WTC11 (cell line): ENCODE data around the gene OSBPL10. TPM values are rescaled to one million over a fixed set of nuclear protein-coding genes. Genes with fewer than 3 reads are reported as not detected.

Source experiments
- ATAC-seq: fragments of 200-7000 bp; cut with Tn5 transposase; 2 replicates; pipeline ENCODE4 v1.10.0; 2021; ENCODE audit warnings: mild to moderate bottlenecking, moderate library complexity
- CTCF ChIA-PET: fragments of 300-600 bp; sonication (Branson Sonifier 250); formaldehyde crosslinking; loops from one replicate; lab custom pipeline; 2021; ENCODE audit warnings: antibody characterized with exemption; lab: Charles Lee
- POLR2A ChIA-PET: fragments of 350-600 bp; sonication (Branson Sonifier 250); formaldehyde crosslinking; loops from one replicate; lab custom pipeline; 2021; ENCODE audit warnings: antibody characterized with exemption; lab: Charles Lee
- DNase-seq: peaks from one replicate; pipeline ENCODE4 v3.0.0; 2021; ENCODE audit warnings: low spot score
- H3K27ac Mint-ChIP-seq: 2 replicates; pipeline ENCODE4 v1.8.0; 2021; ENCODE audit warnings: mixed read lengths
- H3K27me3 Mint-ChIP-seq: 2 replicates; pipeline ENCODE4 v1.8.0; 2021; ENCODE audit warnings: low read depth, mild to moderate bottlenecking, moderate library complexity, mixed read lengths
- H3K36me3 Mint-ChIP-seq: 2 replicates; pipeline ENCODE4 v1.8.0; 2021; ENCODE audit warnings: mixed read lengths
- H3K4me1 Mint-ChIP-seq: 2 replicates; pipeline ENCODE4 v1.8.0; 2022; ENCODE audit warnings: mixed read lengths
- H3K4me3 Mint-ChIP-seq: 2 replicates; pipeline ENCODE4 v1.8.0; 2021; ENCODE audit warnings: mild to moderate bottlenecking, moderate library complexity, mixed read lengths
- H3K9me3 Mint-ChIP-seq: 2 replicates; pipeline ENCODE4 v1.8.0; 2021; ENCODE audit warnings: mixed read lengths
- ATF1 ChIP-seq: sonication (generic); formaldehyde crosslinking; IDR thresholded peaks from 2 replicates; pipeline ENCODE4 v1.8.1; 2023; ENCODE audit warnings: mild to moderate bottlenecking, moderate library complexity, missing genetic modification reagents
- NFATC4 ChIP-seq: fragments of 250-450 bp; sonication (Bioruptor Pico); IDR thresholded peaks from 2 replicates; pipeline ENCODE4 v1.9.0; 2021; ENCODE audit warnings: mild to moderate bottlenecking
- PRRX2 ChIP-seq: fragments of 250-450 bp; sonication (Bioruptor Pico); IDR thresholded peaks from 2 replicates; pipeline ENCODE4 v1.8.0; 2021; ENCODE audit warnings: mild to moderate bottlenecking
- SMAD4 ChIP-seq: sonication (generic); formaldehyde crosslinking; IDR thresholded peaks from 2 replicates; pipeline ENCODE4 v1.8.0; 2022; ENCODE audit warnings: mild to moderate bottlenecking, missing genetic modification reagents
- TEAD1 ChIP-seq: sonication (generic); formaldehyde crosslinking; IDR thresholded peaks from 2 replicates; pipeline ENCODE4 v1.8.0; 2022; ENCODE audit warnings: mild to moderate bottlenecking, missing genetic modification reagents
- TP53 ChIP-seq: sonication (generic); formaldehyde crosslinking; IDR thresholded peaks from 2 replicates; pipeline ENCODE4 v1.8.1; 2023; ENCODE audit warnings: mild to moderate bottlenecking, missing genetic modification reagents
- ZNF219 ChIP-seq: sonication (generic); formaldehyde crosslinking; IDR thresholded peaks from 2 replicates; pipeline ENCODE4 v1.8.0; 2023; ENCODE audit warnings: missing genetic modification reagents, mild to moderate bottlenecking, borderline replicate concordance
- ZNF671 ChIP-seq: fragments of 250-450 bp; sonication (Bioruptor Pico); IDR thresholded peaks from 2 replicates; pipeline ENCODE4 v1.8.0; 2021; ENCODE audit warnings: mild to moderate bottlenecking
- total RNA-seq: library from RNA; stranded (reverse); gene quantifications from 3 replicates; pipeline ENCODE4 v1.2.3, GENCODE V29; 2021
- TF ChIP-seq, protein P1 (sequence below): sonication (generic); formaldehyde crosslinking; IDR thresholded peaks from 2 replicates; pipeline ENCODE4 v1.8.0; 2023; ENCODE audit warnings: missing genetic modification reagents, mild to moderate bottlenecking, borderline replicate concordance
- TF ChIP-seq, protein P2 (sequence below): sonication (generic); formaldehyde crosslinking; conservative IDR thresholded peaks from 2 replicates; pipeline ENCODE4 v1.8.1; 2022; ENCODE audit warnings: mild to moderate bottlenecking, missing genetic modification reagents
- TF ChIP-seq, protein P3 (sequence below): sonication (generic); formaldehyde crosslinking; IDR thresholded peaks from 2 replicates; pipeline ENCODE4 v1.8.1; 2022; ENCODE audit warnings: low read depth, missing genetic modification reagents, borderline replicate concordance
- TF ChIP-seq, protein P4 (sequence below): sonication (generic); formaldehyde crosslinking; IDR thresholded peaks from 2 replicates; pipeline ENCODE4 v1.8.1; 2022; ENCODE audit warnings: low read depth, mild to moderate bottlenecking, moderate library complexity, missing genetic modification reagents, borderline replicate concordance
- TF ChIP-seq, protein P5 (sequence below): sonication (generic); formaldehyde crosslinking; IDR thresholded peaks from 2 replicates; pipeline ENCODE4 v1.8.1; 2023; ENCODE audit warnings: mild to moderate bottlenecking, missing genetic modification reagents
- TF ChIP-seq, protein P6 (sequence below): fragments of 250-450 bp; sonication (Bioruptor Pico); IDR thresholded peaks from 2 replicates; pipeline ENCODE4 v1.9.0; 2021; ENCODE audit warnings: mild to moderate bottlenecking, borderline replicate concordance
- TF ChIP-seq, protein P7 (sequence below): fragments of 250-450 bp; sonication (Bioruptor Pico); IDR thresholded peaks from 2 replicates; pipeline ENCODE4 v1.8.0; 2021; ENCODE audit warnings: mild to moderate bottlenecking
- TF ChIP-seq, protein P8 (sequence below): sonication (generic); formaldehyde crosslinking; IDR thresholded peaks from 2 replicates; pipeline ENCODE4 v1.8.0; 2022; ENCODE audit warnings: mild to moderate bottlenecking, missing genetic modification reagents

Gene OSBPL10
- total RNA-seq, 1 experiment from 2014 or later, result 84.1 TPM

DNA sequence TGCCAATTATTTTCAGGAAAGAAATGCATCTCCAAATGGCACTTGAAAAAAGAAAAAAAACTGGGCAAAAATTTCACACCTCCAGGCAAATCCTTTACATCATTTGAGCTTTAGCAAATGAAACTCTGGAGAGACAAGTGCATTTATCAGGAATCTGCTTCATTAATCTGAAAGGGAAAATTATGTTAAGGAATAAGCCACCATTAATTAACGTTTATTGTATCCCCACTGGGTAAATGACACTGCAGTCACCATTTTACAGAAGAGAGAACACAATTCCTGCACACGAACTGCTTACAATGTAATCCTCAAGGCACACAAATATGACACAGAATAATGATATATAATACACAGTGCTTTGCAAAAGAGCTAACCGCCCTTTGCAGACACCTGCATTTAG lies 217.3 kb downstream of the OSBPL10 start:
- Mint-ChIP-seq H3K9me3 (peaks cover 4% of the 10 kb centered on the region; the same call in 1 of the 2 replicates), H3K4me1 (peaks cover 21% of the 10 kb centered on the region), H3K4me3 (no peak overlapping the region), H3K27me3 (no peaks in the 10 kb centered on the region), H3K27ac (no peak overlapping the region), H3K36me3 (peaks cover 3% of the 10 kb centered on the region)
- ChIA-PET CTCF (interaction anchor here (1.8 kb wide), 1 partner anchor 390 kb away, joined by 5 read pairs; no protein-coding TSS in a partner anchor), POLR2A (interaction anchor here (0.7 kb wide), 1 partner anchor 23 kb away, joined by 6 read pairs; no protein-coding TSS in a partner anchor)
- no peak for ATAC-seq
- no peak for DNase-seq
- TF ChIP-seq PRRX2 (CRISPR knock-in tag), result no peak
- TF ChIP-seq TEAD1, result no peak
- no peak for TF ChIP-seq SMAD4 (CRISPR knock-in tag)
- TF ChIP-seq, protein P1, sequence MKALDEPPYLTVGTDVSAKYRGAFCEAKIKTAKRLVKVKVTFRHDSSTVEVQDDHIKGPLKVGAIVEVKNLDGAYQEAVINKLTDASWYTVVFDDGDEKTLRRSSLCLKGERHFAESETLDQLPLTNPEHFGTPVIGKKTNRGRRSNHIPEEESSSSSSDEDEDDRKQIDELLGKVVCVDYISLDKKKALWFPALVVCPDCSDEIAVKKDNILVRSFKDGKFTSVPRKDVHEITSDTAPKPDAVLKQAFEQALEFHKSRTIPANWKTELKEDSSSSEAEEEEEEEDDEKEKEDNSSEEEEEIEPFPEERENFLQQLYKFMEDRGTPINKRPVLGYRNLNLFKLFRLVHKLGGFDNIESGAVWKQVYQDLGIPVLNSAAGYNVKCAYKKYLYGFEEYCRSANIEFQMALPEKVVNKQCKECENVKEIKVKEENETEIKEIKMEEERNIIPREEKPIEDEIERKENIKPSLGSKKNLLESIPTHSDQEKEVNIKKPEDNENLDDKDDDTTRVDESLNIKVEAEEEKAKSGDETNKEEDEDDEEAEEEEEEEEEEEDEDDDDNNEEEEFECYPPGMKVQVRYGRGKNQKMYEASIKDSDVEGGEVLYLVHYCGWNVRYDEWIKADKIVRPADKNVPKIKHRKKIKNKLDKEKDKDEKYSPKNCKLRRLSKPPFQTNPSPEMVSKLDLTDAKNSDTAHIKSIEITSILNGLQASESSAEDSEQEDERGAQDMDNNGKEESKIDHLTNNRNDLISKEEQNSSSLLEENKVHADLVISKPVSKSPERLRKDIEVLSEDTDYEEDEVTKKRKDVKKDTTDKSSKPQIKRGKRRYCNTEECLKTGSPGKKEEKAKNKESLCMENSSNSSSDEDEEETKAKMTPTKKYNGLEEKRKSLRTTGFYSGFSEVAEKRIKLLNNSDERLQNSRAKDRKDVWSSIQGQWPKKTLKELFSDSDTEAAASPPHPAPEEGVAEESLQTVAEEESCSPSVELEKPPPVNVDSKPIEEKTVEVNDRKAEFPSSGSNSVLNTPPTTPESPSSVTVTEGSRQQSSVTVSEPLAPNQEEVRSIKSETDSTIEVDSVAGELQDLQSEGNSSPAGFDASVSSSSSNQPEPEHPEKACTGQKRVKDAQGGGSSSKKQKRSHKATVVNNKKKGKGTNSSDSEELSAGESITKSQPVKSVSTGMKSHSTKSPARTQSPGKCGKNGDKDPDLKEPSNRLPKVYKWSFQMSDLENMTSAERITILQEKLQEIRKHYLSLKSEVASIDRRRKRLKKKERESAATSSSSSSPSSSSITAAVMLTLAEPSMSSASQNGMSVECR (CRISPR knock-in tag), result no peak
- no peak for TF ChIP-seq TP53 (CRISPR knock-in tag)
- TF ChIP-seq, protein P2, sequence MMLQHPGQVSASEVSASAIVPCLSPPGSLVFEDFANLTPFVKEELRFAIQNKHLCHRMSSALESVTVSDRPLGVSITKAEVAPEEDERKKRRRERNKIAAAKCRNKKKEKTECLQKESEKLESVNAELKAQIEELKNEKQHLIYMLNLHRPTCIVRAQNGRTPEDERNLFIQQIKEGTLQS, result no peak
- TF ChIP-seq ZNF671 (CRISPR knock-in tag), result no peak
- TF ChIP-seq, protein P3, sequence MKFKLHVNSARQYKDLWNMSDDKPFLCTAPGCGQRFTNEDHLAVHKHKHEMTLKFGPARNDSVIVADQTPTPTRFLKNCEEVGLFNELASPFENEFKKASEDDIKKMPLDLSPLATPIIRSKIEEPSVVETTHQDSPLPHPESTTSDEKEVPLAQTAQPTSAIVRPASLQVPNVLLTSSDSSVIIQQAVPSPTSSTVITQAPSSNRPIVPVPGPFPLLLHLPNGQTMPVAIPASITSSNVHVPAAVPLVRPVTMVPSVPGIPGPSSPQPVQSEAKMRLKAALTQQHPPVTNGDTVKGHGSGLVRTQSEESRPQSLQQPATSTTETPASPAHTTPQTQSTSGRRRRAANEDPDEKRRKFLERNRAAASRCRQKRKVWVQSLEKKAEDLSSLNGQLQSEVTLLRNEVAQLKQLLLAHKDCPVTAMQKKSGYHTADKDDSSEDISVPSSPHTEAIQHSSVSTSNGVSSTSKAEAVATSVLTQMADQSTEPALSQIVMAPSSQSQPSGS, result no peak

DNA sequence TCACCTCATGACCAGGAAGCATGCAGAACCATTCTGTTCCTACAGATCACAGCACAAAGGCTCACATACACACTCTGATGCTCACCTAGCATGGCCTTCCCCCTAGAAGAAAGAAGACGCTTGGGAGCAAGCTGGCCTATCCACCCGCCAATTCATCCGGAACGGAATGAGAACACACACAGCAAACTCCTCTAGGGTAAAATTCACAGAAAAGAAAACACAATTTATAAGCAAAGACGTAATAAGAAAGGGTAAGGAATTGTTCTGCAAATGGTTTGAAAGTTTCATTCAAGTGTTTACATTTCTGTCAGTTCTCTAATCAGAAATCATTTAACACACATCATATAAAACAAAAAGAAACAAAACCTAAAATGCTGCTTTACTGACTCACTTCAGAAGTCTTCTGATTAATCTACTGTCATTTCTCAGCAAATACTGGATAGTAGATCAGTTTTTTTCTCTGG lies 218.1 kb downstream of the OSBPL10 start:
- DNase-seq (no peak), ATAC-seq (0 out of 2 replicates have a peak, but pooled peaks have one; percentile 28)
- ChIA-PET CTCF (interaction anchor here (1.8 kb wide), 1 partner anchor 391 kb away, joined by 5 read pairs; no protein-coding TSS in a partner anchor), POLR2A (interaction anchor here (0.6 to 0.7 kb wide), 2 partner anchors 24 to 736 kb away, joined by 3 to 6 read pairs; no protein-coding TSS in a partner anchor)
- Mint-ChIP-seq H3K36me3 (peaks cover 11% of the 10 kb centered on the region), H3K9me3 (peaks cover 12% of the 10 kb centered on the region), H3K4me1 (peaks cover 21% of the 10 kb centered on the region), H3K27me3 (no peaks in the 10 kb centered on the region), H3K4me3 (no peak overlapping the region), H3K27ac (no peak overlapping the region)
- TF ChIP-seq, protein P4, sequence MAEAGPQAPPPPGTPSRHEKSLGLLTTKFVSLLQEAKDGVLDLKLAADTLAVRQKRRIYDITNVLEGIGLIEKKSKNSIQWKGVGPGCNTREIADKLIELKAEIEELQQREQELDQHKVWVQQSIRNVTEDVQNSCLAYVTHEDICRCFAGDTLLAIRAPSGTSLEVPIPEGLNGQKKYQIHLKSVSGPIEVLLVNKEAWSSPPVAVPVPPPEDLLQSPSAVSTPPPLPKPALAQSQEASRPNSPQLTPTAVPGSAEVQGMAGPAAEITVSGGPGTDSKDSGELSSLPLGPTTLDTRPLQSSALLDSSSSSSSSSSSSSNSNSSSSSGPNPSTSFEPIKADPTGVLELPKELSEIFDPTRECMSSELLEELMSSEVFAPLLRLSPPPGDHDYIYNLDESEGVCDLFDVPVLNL, result no peak
- TF ChIP-seq, protein P5, sequence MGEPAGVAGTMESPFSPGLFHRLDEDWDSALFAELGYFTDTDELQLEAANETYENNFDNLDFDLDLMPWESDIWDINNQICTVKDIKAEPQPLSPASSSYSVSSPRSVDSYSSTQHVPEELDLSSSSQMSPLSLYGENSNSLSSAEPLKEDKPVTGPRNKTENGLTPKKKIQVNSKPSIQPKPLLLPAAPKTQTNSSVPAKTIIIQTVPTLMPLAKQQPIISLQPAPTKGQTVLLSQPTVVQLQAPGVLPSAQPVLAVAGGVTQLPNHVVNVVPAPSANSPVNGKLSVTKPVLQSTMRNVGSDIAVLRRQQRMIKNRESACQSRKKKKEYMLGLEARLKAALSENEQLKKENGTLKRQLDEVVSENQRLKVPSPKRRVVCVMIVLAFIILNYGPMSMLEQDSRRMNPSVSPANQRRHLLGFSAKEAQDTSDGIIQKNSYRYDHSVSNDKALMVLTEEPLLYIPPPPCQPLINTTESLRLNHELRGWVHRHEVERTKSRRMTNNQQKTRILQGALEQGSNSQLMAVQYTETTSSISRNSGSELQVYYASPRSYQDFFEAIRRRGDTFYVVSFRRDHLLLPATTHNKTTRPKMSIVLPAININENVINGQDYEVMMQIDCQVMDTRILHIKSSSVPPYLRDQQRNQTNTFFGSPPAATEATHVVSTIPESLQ, result no peak
- TF ChIP-seq ATF1 (CRISPR knock-in tag) (no peak), ZNF219 (CRISPR knock-in tag) (no peak), NFATC4 (no peak)
- TF ChIP-seq, protein P6, sequence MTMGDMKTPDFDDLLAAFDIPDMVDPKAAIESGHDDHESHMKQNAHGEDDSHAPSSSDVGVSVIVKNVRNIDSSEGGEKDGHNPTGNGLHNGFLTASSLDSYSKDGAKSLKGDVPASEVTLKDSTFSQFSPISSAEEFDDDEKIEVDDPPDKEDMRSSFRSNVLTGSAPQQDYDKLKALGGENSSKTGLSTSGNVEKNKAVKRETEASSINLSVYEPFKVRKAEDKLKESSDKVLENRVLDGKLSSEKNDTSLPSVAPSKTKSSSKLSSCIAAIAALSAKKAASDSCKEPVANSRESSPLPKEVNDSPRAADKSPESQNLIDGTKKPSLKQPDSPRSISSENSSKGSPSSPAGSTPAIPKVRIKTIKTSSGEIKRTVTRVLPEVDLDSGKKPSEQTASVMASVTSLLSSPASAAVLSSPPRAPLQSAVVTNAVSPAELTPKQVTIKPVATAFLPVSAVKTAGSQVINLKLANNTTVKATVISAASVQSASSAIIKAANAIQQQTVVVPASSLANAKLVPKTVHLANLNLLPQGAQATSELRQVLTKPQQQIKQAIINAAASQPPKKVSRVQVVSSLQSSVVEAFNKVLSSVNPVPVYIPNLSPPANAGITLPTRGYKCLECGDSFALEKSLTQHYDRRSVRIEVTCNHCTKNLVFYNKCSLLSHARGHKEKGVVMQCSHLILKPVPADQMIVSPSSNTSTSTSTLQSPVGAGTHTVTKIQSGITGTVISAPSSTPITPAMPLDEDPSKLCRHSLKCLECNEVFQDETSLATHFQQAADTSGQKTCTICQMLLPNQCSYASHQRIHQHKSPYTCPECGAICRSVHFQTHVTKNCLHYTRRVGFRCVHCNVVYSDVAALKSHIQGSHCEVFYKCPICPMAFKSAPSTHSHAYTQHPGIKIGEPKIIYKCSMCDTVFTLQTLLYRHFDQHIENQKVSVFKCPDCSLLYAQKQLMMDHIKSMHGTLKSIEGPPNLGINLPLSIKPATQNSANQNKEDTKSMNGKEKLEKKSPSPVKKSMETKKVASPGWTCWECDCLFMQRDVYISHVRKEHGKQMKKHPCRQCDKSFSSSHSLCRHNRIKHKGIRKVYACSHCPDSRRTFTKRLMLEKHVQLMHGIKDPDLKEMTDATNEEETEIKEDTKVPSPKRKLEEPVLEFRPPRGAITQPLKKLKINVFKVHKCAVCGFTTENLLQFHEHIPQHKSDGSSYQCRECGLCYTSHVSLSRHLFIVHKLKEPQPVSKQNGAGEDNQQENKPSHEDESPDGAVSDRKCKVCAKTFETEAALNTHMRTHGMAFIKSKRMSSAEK (CRISPR knock-in tag), result no peak
- TF ChIP-seq, protein P7, sequence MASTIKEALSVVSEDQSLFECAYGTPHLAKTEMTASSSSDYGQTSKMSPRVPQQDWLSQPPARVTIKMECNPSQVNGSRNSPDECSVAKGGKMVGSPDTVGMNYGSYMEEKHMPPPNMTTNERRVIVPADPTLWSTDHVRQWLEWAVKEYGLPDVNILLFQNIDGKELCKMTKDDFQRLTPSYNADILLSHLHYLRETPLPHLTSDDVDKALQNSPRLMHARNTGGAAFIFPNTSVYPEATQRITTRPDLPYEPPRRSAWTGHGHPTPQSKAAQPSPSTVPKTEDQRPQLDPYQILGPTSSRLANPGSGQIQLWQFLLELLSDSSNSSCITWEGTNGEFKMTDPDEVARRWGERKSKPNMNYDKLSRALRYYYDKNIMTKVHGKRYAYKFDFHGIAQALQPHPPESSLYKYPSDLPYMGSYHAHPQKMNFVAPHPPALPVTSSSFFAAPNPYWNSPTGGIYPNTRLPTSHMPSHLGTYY (CRISPR knock-in tag), result no peak
- TF ChIP-seq, protein P8, sequence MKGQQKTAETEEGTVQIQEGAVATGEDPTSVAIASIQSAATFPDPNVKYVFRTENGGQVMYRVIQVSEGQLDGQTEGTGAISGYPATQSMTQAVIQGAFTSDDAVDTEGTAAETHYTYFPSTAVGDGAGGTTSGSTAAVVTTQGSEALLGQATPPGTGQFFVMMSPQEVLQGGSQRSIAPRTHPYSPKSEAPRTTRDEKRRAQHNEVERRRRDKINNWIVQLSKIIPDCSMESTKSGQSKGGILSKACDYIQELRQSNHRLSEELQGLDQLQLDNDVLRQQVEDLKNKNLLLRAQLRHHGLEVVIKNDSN (CRISPR knock-in tag), result no peak
